ENCODE results near the gene PCDHGC5.

The PCDHGC5 gene

DNA sequence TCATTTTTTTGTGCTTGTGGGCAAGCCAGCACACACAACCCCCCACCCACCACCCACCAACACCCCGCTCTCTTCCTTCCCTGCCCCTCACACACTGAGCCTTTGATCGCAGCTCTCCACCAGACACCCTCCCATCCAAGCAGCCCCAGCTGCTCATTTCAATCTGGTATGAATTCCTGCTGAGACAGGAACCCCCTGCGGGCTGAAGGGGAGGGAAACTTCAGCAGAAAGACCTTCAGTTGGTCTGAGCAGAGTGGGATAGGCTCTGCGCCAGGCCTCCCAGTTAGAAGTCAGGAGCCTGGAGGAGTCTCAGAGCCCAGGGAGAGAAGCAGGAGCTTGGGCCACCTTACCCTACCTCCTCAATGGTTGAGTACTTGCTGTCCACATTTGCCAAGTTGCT is 7.2 kb downstream of the PCDHGC5 start:
- no peak overlapping the region for H3K4me3 ChIP-seq (ENCODE audit: low read length)
- no peak for TF ChIP-seq ZNF274 (IDR thresholded peaks at IDR 0.05; ENCODE audit: low read depth, low read length)

DNA sequence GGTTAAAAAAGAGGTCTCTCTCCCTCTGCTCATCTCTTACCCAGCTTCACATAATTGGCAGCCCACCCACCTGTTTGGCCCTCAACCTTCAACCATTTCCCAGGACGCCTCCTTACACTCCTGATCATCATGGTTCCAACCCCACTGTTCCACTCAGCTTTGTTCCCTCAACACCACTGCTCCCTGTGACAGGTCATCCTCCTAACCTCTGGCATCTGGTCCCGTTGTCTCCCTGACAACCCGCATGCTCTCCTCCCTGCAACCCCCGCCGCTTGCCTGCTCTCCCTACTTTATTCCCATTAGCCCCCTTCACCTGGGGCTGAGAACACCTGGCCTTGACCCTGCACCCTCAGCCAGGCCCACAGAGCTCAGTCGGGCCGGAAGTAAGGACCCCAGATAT is 12.9 kb downstream of the PCDHGC5 start:
- H3K4me3 ChIP-seq (ENCODE audit: low read length) = no peak overlapping the region
- TF ChIP-seq ZNF274 (IDR thresholded peaks at IDR 0.05; ENCODE audit: low read depth, low read length) = no peak

DNA sequence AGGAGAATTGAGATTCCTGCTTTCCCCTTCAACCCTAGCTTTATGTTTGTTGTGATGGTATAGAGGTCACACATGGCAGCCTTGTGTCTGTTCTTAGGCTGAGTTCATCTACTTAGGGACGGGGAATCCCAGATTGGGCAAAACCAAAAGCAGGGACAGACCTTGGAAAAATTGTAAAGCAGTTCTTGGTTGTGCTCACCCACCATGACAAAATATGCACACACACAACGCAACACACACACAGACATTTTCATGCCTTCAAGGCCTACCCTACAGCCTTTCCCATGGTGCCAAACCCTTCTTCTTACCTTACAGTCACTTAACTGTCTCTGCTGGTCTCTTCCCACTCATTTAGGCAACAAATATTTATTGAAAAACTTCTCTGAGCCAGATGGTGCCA is 14.8 kb downstream of the PCDHGC5 start:
- no peak for TF ChIP-seq ZNF274 (IDR thresholded peaks at IDR 0.05; ENCODE audit: low read depth, low read length)
- H3K4me3 ChIP-seq (ENCODE audit: low read length) = no peak overlapping the region

DNA sequence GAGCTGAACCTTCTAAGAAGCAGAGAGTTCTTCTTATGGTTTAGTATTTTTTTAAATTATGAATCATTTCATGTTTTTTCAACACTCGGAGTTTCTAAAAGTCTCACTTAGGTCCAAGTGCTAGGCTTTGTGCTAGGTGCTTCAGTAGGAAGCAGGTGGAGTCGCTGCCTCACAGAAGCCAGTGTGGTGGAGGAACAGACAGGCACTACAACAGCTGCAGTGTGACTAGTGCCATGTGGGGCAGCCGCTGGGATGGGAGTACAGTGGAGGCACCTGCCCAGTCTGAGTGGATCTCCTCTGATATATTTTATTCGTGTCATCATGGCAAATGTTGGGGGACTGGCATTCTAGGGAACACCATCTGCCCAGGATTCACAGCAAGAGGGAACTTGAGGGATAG is 15.3 kb downstream of the PCDHGC5 start:
- no peak for TF ChIP-seq ZNF274 (IDR thresholded peaks at IDR 0.05; ENCODE audit: low read depth, low read length)
- no peak overlapping the region for H3K4me3 ChIP-seq (ENCODE audit: low read length)

DNA sequence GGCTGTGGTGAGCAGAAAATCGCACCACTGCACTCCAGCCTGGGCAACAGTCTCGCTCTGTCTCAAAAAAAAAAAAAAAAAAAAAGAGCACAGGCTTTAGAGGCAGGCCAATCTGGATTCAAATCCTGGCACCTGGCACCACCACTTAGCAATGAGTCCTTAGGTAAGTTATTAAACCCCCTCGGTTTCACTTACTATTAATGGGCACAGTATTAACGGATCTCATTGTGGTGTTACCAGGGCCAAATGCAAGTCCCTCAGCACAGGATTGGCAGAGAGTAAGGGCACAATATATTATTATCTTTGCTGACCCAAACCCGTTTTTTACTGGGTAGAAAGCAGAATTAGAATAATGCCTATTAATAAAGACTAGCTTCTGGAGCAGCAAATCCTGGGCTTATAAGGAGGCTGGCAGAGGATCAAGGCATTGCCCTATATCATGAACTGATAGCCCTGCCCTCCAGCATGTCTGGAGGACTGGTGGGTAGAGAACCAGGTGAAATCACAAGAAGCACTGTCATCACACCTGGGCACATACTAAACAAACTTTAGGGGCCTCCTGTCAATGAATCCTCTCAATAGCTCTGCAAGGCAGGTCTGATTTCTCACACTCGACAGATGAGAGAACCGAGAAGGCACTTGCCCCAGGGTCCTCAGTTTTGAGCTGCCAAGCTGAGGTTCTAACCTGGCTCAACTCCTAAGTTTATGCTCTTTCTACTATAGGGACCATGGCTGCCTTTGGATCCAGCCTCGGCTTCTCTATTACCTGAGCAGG is 17.7 kb downstream of the PCDHGC5 start:
- no peak for TF ChIP-seq ZNF274 (IDR thresholded peaks at IDR 0.05; ENCODE audit: low read depth, low read length)
- H3K4me3 ChIP-seq (ENCODE audit: low read length) = no peak overlapping the region

DNA sequence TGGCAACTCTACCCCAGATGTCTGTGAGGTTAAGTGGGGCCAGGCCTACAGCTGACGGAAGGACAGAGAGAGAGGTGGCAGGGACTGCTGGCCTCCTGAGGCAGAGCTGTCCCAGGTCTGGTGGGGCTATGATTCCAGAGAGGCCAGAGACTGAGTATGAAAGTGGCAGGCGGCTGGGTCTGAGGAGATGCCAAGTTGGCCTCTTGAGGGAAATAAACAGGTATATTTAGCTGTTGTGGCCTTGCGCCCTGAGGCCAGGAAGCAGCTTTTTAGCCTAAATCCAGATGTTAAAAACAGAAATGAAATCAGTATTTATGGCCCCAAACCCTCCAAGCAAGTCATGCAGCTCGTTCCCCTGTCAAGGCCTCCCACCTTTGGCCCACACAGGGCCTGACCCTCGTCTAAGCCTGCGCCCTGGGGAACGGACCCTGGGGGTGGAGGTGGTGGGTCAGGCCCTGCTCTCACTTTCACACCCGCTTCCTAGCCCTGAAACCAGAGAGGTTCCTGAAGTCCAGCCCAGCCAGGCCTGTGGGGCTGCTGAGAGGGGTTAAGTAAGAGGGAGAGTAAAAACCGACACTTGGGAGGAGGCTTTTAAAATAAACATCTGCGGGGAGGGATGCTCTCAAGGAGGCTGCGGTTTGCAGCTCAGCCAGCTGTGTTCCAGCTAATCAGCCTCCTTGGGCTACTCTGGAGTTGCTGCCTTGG is 18.7 kb downstream of the PCDHGC5 start:
- no peak for TF ChIP-seq ZNF274 (IDR thresholded peaks at IDR 0.05; ENCODE audit: low read depth, low read length)

DNA sequence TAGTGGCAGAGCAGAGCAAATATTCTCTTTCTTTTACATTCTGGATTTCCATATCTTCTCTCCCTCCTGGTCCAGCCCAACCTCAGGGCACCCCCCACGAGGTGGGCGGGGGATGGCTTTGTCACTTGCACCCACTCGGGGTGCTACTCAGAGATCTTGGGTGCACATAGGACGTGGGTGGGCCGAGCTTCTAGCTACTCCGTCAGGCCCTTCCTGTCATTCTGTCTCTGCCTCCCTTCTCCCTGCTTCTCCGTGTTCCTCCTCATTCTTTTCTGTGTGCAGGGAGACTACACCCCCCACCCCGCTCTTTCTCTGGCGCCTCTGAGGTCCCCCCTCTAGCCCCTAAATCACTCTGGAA is 19.5 kb downstream of the PCDHGC5 start:
- H3K4me3 ChIP-seq (ENCODE audit: low read length) = no peak overlapping the region

More for the DNA sequence above, 18.7 kb downstream of the PCDHGC5 start:
- no peak overlapping the region for H3K4me3 ChIP-seq (ENCODE audit: low read length)

DNA sequence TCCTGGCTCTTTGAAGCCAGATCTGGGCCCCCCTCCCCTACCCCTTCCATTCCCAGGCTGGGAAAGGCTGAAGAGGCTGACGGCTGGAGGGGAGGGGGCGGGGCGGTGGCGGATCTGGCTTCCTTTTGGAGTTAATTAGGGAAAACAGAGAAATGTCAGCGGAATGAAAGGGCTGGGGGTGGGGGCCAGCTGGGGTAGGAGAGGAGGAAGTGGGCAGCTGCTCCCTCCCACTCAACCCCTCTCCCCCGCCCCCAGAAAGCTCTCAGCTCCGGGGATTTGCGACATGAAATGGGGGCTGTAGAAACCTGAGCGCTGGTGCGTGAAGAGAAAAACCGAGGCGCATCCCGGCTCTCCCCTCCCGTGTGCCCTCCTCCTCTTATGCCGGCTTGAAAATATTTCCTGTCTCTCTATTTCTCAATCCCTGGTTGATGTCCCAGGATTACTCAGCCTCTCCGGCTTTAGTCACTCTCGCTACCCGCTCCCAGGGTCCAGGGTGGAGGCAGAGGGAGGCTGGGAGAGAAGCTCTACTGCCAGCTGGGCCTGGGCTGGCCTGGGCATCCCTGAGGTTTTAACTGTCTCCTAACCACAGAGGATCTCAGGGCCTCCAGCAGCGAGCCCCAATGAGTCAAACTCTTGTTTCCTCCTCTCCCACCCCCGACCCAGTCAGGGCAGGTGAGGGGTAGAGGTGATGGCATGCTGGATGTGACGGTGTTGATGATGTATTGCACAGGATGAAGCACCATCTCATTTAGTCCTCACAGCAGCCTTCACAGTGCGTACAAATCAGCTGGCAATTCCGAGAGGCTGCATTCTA is 20.1 kb downstream of the PCDHGC5 start:
- no peak for TF ChIP-seq ZNF274 (IDR thresholded peaks at IDR 0.05; ENCODE audit: low read depth, low read length)
- H3K4me3 ChIP-seq (ENCODE audit: low read length) = no peak overlapping the region

More for the DNA sequence above, 19.5 kb downstream of the PCDHGC5 start:
- TF ChIP-seq ZNF274 (IDR thresholded peaks at IDR 0.05; ENCODE audit: low read depth, low read length) = no peak

DNA sequence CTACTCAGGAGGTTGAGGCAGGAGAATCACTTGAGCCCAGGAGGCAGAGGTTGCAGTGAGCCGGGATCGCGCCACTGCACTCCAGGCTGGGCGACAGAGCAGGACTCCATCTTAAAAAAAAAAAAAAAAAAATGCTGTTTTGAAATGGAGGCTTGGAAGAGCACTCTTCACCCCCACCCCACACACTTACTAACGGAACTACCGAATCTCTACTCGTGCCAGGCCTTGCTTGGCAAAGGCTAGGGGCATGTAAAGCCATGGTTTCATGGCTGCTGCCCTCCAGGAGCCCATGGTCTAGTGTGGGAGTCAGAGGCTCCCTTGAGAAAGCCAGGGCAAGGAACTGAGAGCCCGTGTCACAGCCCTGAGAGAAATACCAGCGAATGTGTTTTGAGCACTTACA is 21.3 kb downstream of the PCDHGC5 start:
- no peak overlapping the region for H3K4me3 ChIP-seq (ENCODE audit: low read length)
- TF ChIP-seq ZNF274 (IDR thresholded peaks at IDR 0.05; ENCODE audit: low read depth, low read length) = no peak

DNA sequence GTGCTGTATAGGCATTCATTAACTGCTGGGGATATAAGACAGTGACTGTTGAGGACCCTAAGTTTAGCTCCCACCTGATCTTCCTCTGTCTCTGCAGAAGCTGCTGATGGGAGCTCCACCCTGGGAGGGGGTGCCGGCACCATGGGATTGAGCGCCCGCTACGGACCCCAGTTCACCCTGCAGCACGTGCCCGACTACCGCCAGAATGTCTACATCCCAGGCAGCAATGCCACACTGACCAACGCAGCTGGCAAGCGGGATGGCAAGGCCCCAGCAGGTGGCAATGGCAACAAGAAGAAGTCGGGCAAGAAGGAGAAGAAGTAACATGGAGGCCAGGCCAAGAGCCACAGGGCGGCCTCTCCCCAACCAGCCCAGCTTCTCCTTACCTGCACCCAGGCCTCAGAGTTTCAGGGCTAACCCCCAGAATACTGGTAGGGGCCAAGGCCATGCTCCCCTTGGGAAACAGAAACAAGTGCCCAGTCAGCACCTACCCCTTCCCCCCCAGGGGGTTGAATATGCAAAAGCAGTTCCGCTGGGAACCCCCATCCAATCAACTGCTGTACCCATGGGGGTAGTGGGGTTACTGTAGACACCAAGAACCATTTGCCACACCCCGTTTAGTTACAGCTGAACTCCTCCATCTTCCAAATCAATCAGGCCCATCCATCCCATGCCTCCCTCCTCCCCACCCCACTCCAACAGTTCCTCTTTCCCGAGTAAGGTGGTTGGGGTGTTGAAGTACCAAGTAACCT is 22.1 kb downstream of the PCDHGC5 start:
- TF ChIP-seq ZNF274 (IDR thresholded peaks at IDR 0.05; ENCODE audit: low read depth, low read length) = no peak
- H3K4me3 ChIP-seq (ENCODE audit: low read length) = no peak overlapping the region

DNA sequence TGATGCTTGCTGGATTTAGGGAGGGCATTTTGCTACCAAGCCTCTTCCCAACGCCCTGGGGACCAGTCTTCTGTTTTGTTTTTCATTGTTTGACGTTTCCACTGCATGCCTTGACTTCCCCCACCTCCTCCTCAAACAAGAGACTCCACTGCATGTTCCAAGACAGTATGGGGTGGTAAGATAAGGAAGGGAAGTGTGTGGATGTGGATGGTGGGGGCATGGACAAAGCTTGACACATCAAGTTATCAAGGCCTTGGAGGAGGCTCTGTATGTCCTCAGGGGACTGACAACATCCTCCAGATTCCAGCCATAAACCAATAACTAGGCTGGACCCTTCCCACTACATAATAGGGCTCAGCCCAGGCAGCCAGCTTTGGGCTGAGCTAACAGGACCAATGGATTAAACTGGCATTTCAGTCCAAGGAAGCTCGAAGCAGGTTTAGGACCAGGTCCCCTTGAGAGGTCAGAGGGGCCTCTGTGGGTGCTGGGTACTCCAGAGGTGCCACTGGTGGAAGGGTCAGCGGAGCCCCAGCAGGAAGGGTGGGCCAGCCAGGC is 23.0 kb downstream of the PCDHGC5 start:
- H3K4me3 ChIP-seq (ENCODE audit: low read length) = no peak overlapping the region

DNA sequence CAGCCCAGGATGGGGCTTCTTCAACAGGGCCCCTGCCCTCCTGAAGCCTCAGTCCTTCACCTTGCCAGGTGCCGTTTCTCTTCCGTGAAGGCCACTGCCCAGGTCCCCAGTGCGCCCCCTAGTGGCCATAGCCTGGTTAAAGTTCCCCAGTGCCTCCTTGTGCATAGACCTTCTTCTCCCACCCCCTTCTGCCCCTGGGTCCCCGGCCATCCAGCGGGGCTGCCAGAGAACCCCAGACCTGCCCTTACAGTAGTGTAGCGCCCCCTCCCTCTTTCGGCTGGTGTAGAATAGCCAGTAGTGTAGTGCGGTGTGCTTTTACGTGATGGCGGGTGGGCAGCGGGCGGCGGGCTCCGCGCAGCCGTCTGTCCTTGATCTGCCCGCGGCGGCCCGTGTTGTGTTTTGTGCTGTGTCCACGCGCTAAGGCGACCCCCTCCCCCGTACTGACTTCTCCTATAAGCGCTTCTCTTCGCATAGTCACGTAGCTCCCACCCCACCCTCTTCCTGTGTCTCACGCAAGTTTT is 23.6 kb downstream of the PCDHGC5 start:
- TF ChIP-seq ZNF274 (IDR thresholded peaks at IDR 0.05; ENCODE audit: low read depth, low read length) = no peak
- no peak overlapping the region for H3K4me3 ChIP-seq (ENCODE audit: low read length)

More for the DNA sequence above, 23.0 kb downstream of the PCDHGC5 start:
- TF ChIP-seq ZNF274 (IDR thresholded peaks at IDR 0.05; ENCODE audit: low read depth, low read length) = no peak

DNA sequence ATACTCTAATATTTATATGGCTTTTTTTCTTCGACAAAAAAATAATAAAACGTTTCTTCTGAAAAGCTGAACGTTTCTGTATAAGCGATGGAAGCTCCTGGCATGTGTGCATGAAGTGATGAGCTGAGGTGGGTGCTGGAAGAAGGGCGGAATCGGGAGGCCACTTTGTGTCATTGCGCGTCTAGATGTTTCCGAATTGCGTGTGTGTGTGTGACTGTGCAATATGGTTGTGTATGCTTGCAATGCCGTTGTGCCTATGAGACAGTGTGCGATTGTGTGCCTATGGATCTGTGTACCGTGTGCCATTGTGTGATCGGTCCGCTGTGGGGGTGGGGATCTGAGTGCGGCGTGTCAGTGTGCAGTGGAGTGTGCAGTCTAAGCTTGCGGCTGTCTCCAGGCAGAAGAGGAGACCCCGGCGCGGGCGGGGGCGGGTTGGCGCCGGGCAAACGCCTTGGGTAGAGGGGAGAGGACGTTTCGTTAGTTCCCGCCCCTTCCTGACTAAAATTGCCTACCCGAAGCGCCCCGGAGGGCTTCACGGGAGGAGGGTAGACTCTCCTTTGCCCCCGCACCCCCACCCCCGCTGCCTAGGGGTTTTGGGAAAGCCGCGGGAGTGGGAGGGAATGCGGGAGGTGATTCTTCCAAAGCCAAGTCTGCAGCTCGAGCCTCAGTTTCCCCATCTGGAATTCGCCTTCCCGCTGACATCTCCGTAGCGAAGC is 24.2 kb downstream of the PCDHGC5 start:
- no peak for TF ChIP-seq ZNF274 (IDR thresholded peaks at IDR 0.05; ENCODE audit: low read depth, low read length)
- H3K4me3 ChIP-seq (ENCODE audit: low read length) = no peak overlapping the region; the same call in 1 of the 2 replicates

Measured in GM08714 (cell line).